Caco-2 (cell line): ENCODE measurements around the gene LMAN2. TPM values are rescaled to one million over a fixed set of nuclear protein-coding genes. Genes with fewer than 3 reads are reported as not detected.

Experiments
- BruUV-seq: library from RNA; stranded (reverse); fragments of 400-500 nt; replicated peaks from 2 replicates; lab custom pipeline; 2021; lab: Mats Ljungman, UMichigan
- CTCF ChIA-PET: fragments of 300-600 bp; sonication (Branson Sonifier 250); formaldehyde crosslinking; loops from one replicate; lab custom pipeline; 2022; ENCODE audit warnings: antibody characterized with exemption; lab: Charles Lee
- POLR2A ChIA-PET: fragments of 300-600 bp; sonication (Branson Sonifier 250); formaldehyde crosslinking; loops from one replicate; lab custom pipeline; 2022; ENCODE audit warnings: antibody characterized with exemption; lab: Charles Lee
- DNase-seq, 2 experiments: peaks; one replicate each; pipeline versions ENCODE4 v3.0.0 to v3.0.0-alpha.2; 2020 to 2022
- H3K27me3 ChIP-seq: replicated peaks from 2 replicates; pipeline ENCODE4 v1.6.0; 2011; ENCODE audit warnings: low read length; ENCODE audit not compliant: control insufficient read depth, insufficient read depth
- H3K36me3 ChIP-seq: 2 replicates; pipeline ENCODE4 v1.5.1; 2011; ENCODE audit warnings: low read length; ENCODE audit not compliant: control insufficient read depth, insufficient read depth
- H3K4me1 ChIP-seq: fragments of 250-450 bp; sonication (Bioruptor Pico); 2 replicates; pipeline ENCODE4 v1.5.1; 2020; ENCODE audit warnings: mild to moderate bottlenecking
- H3K4me3 ChIP-seq: 2 replicates; pipeline ENCODE4 v1.5.1; 2011; ENCODE audit warnings: low read depth, mild to moderate bottlenecking, control low read depth, low read length
- H3K9me3 ChIP-seq: fragments of 250-450 bp; sonication (Bioruptor Pico); 2 replicates; pipeline ENCODE4 v1.5.1; 2020; ENCODE audit warnings: mild to moderate bottlenecking, moderate library complexity
- H3K27ac Mint-ChIP-seq: one replicate; pipeline ENCODE4 v1.8.0; 2022; ENCODE audit warnings: mixed read lengths; ENCODE audit not compliant: unreplicated experiment
- H3K27me3 Mint-ChIP-seq: one replicate; pipeline ENCODE4 v1.8.0; 2022; ENCODE audit warnings: mixed read lengths; ENCODE audit not compliant: insufficient read depth, unreplicated experiment
- H3K36me3 Mint-ChIP-seq: one replicate; pipeline ENCODE4 v1.8.0; 2022; ENCODE audit warnings: mild to moderate bottlenecking, mixed read lengths; ENCODE audit not compliant: insufficient read depth, unreplicated experiment
- H3K4me1 Mint-ChIP-seq: one replicate; pipeline ENCODE4 v1.8.0; 2022; ENCODE audit warnings: low read depth, mixed read lengths; ENCODE audit not compliant: unreplicated experiment
- H3K4me3 Mint-ChIP-seq: one replicate; pipeline ENCODE4 v1.8.0; 2022; ENCODE audit warnings: mild to moderate bottlenecking, moderate library complexity, mixed read lengths; ENCODE audit not compliant: unreplicated experiment
- H3K9me3 Mint-ChIP-seq: one replicate; pipeline ENCODE4 v1.8.0; 2022; ENCODE audit warnings: mixed read lengths; ENCODE audit not compliant: unreplicated experiment
- CTCF ChIP-seq, 2 experiments: fragments of 200-600 bp in 1 of 2; IDR thresholded peaks; 1 replicate in 1 of 2; 2 replicates in 1 of 2; pipeline versions ENCODE4 v1.5.1 to v1.8.0; 2011 to 2022; ENCODE audit warnings: antibody characterized with exemption in 1 of 2, control low read depth in 1 of 2, inconsistent platforms in 1 of 2, low read depth in 1 of 2, low read length in 1 of 2, mild to moderate bottlenecking in 1 of 2, moderate library complexity in 1 of 2; ENCODE audit not compliant: insufficient read depth in 1 of 2, severe bottlenecking in 1 of 2, unreplicated experiment in 1 of 2
- intact Hi-C: fragments of 100-400 bp; cut with micrococcal nuclease; formaldehyde crosslinking; loops from one replicate; pipeline ENCODE4 v1.10.0; 2022; ENCODE audit not compliant: unreplicated experiment
- total RNA-seq: library from RNA; stranded (reverse); gene quantifications from 2 replicates; pipeline ENCODE4 v1.2.3, GENCODE V29; 2022

The LMAN2 gene
- total RNA-seq, 1 experiment from 2014 or later = 241 TPM

- intact Hi-C loops = no loop called here
- H3K27me3 Mint-ChIP-seq = no peaks in the 10 kb centered on the region
- Histone ChIP-seq H3K36me3 (no peaks in the 10 kb centered on the region; the same call in 1 of the 2 replicates), H3K4me1 (peaks cover 41% of the 10 kb centered on the region), H3K27me3 (no peaks in the 10 kb centered on the region), H3K9me3 (no peaks in the 10 kb centered on the region), H3K4me3 (no peak overlapping the region)
- H3K36me3 Mint-ChIP-seq = peaks cover 5% of the 10 kb centered on the region
- no TSS peak for BruUV-seq
- no peak overlapping the region for H3K4me3 Mint-ChIP-seq
- TF ChIP-seq CTCF (IDR thresholded peaks at IDR 0.05; ENCODE audit: insufficient read depth in 1 of 2, low read depth in 1 of 2, low read length in 1 of 2, severe bottlenecking in 1 of 2, unreplicated experiment in 1 of 2) = no peak
- ChIA-PET CTCF (no interaction called here), POLR2A (no interaction called here)
- H3K9me3 Mint-ChIP-seq = no peaks in the 10 kb centered on the region
- H3K27ac Mint-ChIP-seq = no peak overlapping the region
- H3K4me1 Mint-ChIP-seq = peaks cover 14% of the 10 kb centered on the region
- no peak for DNase-seq
These were observed 22.7 kb upstream of the LMAN2 start for GRCh38 chr5:177374211-177374610.

- ChIA-PET CTCF (no interaction called here), POLR2A (no interaction called here)
- Histone ChIP-seq H3K9me3 (no peaks in the 10 kb centered on the region), H3K27me3 (no peaks in the 10 kb centered on the region), H3K4me1 (peaks cover 37% of the 10 kb centered on the region), H3K36me3 (no peaks in the 10 kb centered on the region; the same call in 1 of the 2 replicates), H3K4me3 (no peak overlapping the region)
- DNase-seq = no peak
- peaks cover 14% of the 10 kb centered on the region for H3K4me1 Mint-ChIP-seq
- H3K36me3 Mint-ChIP-seq = peaks cover 5% of the 10 kb centered on the region
- intact Hi-C loops = no loop called here
- no TSS peak for BruUV-seq
- no peak overlapping the region for H3K4me3 Mint-ChIP-seq
- H3K9me3 Mint-ChIP-seq = no peaks in the 10 kb centered on the region
- no peaks in the 10 kb centered on the region for H3K27me3 Mint-ChIP-seq
- no peak overlapping the region for H3K27ac Mint-ChIP-seq
- no peak for TF ChIP-seq CTCF (IDR thresholded peaks at IDR 0.05; ENCODE audit: insufficient read depth in 1 of 2, low read depth in 1 of 2, low read length in 1 of 2, severe bottlenecking in 1 of 2, unreplicated experiment in 1 of 2)
These were observed 22.3 kb upstream of the LMAN2 start for GRCh38 chr5:177373806-177374205.

- CTCF ChIA-PET = interaction anchor here (0.8 to 1.3 kb wide), 2 partner anchors 18 to 30 kb away, joined by 3 to 5 read pairs; no protein-coding TSS in a partner anchor
- no peak for DNase-seq
- Mint-ChIP-seq H3K36me3 (peaks cover 5% of the 10 kb centered on the region), H3K4me1 (peaks cover 15% of the 10 kb centered on the region), H3K4me3 (peak overlapping the region; percentile 46), H3K9me3 (no peaks in the 10 kb centered on the region), H3K27me3 (no peaks in the 10 kb centered on the region), H3K27ac (no peak overlapping the region)
- Histone ChIP-seq H3K36me3 (no peaks in the 10 kb centered on the region; the same call in 1 of the 2 replicates), H3K27me3 (no peaks in the 10 kb centered on the region), H3K4me1 (peaks cover 28% of the 10 kb centered on the region), H3K4me3 (no peak overlapping the region), H3K9me3 (no peaks in the 10 kb centered on the region)
- TF ChIP-seq CTCF (IDR thresholded peaks at IDR 0.05; ENCODE audit: insufficient read depth in 1 of 2, low read depth in 1 of 2, low read length in 1 of 2, severe bottlenecking in 1 of 2, unreplicated experiment in 1 of 2) = no peak
- no TSS peak for BruUV-seq
- intact Hi-C loops = no loop called here
- POLR2A ChIA-PET = no interaction called here
These were observed 21.4 kb upstream of the LMAN2 start for GRCh38 chr5:177372910-177373309.
